ENCODE data around the gene CA4. TPM values are rescaled to one million over a fixed set of nuclear protein-coding genes. Genes with fewer than 3 reads are reported as not detected.

The CA4 gene
- total and polyA plus RNA-seq, 10 of the 15 experiments (the other 5 are each of a cell fraction or from before 2014, with no cell fraction given), result 0.13 to 0.31 TPM; not detected in 8

GRCh38 chr17:60148373-60148772 lies 1.4 kb upstream of the CA4 start (continued):
- TF ChIP-seq MXI1 (IDR thresholded peaks at IDR 0.05; ENCODE audit: low read depth, low read length) (no peak), CHD2 (IDR thresholded peaks at IDR 0.05; ENCODE audit: borderline replicate concordance, low read depth, low read length) (no peak), BCLAF1 (IDR thresholded peaks at IDR 0.05) (no peak), JUNB (IDR thresholded peaks at IDR 0.05) (no peak)

GRCh38 chr17:60151355-60151754 lies 1.6 kb downstream of the CA4 start:
- BruUV-seq (replicated peaks), result no TSS peak
- Histone ChIP-seq H2AFZ (ENCODE audit: control insufficient read depth, low read depth, low read length) (no peak overlapping the region), H3K9ac (ENCODE audit: control insufficient read depth, insufficient read depth, low read length) (no peak overlapping the region), H3K27ac (ENCODE audit: control insufficient read depth, insufficient read depth) (no peak overlapping the region), H3K4me1 (ENCODE audit: control insufficient read depth, insufficient read depth, low read length) (peaks cover 2% of the 10 kb centered on the region; the same call in 1 of the 2 replicates), H3K9me3 (replicated peaks; ENCODE audit: control insufficient read depth, insufficient read depth, low read length) (no peaks in the 10 kb centered on the region; the same call in 2 of the 3 replicates), H3K4me3 (no peak overlapping the region), H3K36me3 (ENCODE audit: control insufficient read depth in 2 of 2, insufficient read depth in 2 of 2, low read length in 1 of 2) (no peaks in the 10 kb centered on the region), H3K27me3 (replicated peaks in 1 of 2; ENCODE audit: control insufficient read depth in 2 of 2, insufficient read depth in 2 of 2, low read length in 1 of 2) (peaks cover 4 to 17% of the 10 kb centered on the region in 2 experiments), H3K4me2 (ENCODE audit: control insufficient read depth, insufficient read depth) (0 out of 2 replicates have a peak overlapping the region, but pooled peaks have one; percentile 30), H4K20me1 (ENCODE audit: control insufficient read depth, insufficient read depth) (no peaks in the 10 kb centered on the region), H3K79me2 (ENCODE audit: control insufficient read depth, insufficient read depth, low read length) (no peaks in the 10 kb centered on the region)
- ChIA-PET RAD21 (ENCODE audit: unreplicated experiment) (interaction anchor here (1.1 kb wide), 1 partner anchor 8 kb away, joined by 3 read pairs; no protein-coding TSS in a partner anchor), POLR2A (no interaction called here), CTCF (interaction anchor here (1.2 to 2.0 kb wide), 3 partner anchors 10 to 80 kb away, joined by 4 to 8 read pairs (median 4); no protein-coding TSS in a partner anchor), SMC1A (ENCODE audit: uncharacterized antibody, unreplicated experiment) (interaction anchor here (0.9 to 1.2 kb wide), 2 partner anchors 302 to 490 kb away, joined by 3 to 5 read pairs; no protein-coding TSS in a partner anchor)
- DNase-seq (ENCODE audit: low read depth, low spot score) (no peak), FAIRE-seq (no peak), ATAC-seq (peak; percentile 78)
- TF ChIP-seq RFX5 (IDR thresholded peaks at IDR 0.05; ENCODE audit: low read depth, low read length) (no peak), BHLHE40 (IDR thresholded peaks at IDR 0.05; ENCODE audit: borderline replicate concordance in 1 of 2, low read depth in 2 of 2, low read length in 1 of 2) (peak; percentile 25 to 70; a peak in 2 of 4 replicates), MYB (IDR thresholded peaks at IDR 0.05; ENCODE audit: borderline replicate concordance, low read depth, low read length) (no peak), JUND (IDR thresholded peaks at IDR 0.05; ENCODE audit: low read depth, low read length) (no peak), ZNF384 (IDR thresholded peaks at IDR 0.05; ENCODE audit: borderline replicate concordance, low read depth, low read length) (no peak), NFYB (IDR thresholded peaks at IDR 0.05; ENCODE audit: insufficient read depth, low read depth, low read length) (no peak), NFXL1 (IDR thresholded peaks at IDR 0.05; ENCODE audit: borderline replicate concordance) (no peak), CTCF (IDR thresholded peaks at IDR 0.05 in 2 of 3, conservative IDR thresholded peaks at IDR 0.05 in 1 of 3; ENCODE audit: control insufficient read depth in 2 of 3, extremely low read depth in 1 of 3, insufficient read depth in 1 of 3, low read depth in 3 of 3, low read length in 3 of 3) (no peak)
- in situ Hi-C loops (cut with MboI), result no loop called here
- intact Hi-C loops (cut with micrococcal nuclease; ENCODE audit: unreplicated experiment), result no loop called here
- WGBS (ENCODE audit: insufficient coverage, insufficient replicate concordance, low lambda C conversion rate, missing lambda C conversion rate), result 0% methylated on average over 5 of the region's 5 CpGs
